ENCODE measurements around the gene ST6GALNAC4.
A peak's percentile ranks its signal among the peaks of the same experiment; 100 is the strongest.

The ST6GALNAC4 gene

GRCh38 chr9:127943731-127944144, 26.9 kb upstream of the ST6GALNAC4 start:
- no peak overlapping the region for H3K4me3 ChIP-seq
- no peak overlapping the region for H3K27ac ChIP-seq
- no peak overlapping the region for H3K9ac ChIP-seq (ENCODE audit: insufficient read length)
- DNase-seq (ENCODE audit: low read depth, low spot score): no peak
- TF ChIP-seq POLR2AphosphoS5 (IDR thresholded peaks at IDR 0.05; ENCODE audit: borderline replicate concordance, low read depth, low read length) (no peak), EZH2 (IDR thresholded peaks at IDR 0.05) (no peak), FOXP2 (optimal IDR thresholded peaks at IDR 0.05; ENCODE audit: control extremely low read depth, extremely low read length, insufficient read depth) (no peak)
- no peaks in the 10 kb centered on the region for H3K9me3 ChIP-seq (ENCODE audit: low read depth, low read length)
- peaks cover 18% of the 10 kb centered on the region; the same call in 1 of the 2 replicates for H3K36me3 ChIP-seq (ENCODE audit: insufficient read depth, low read length)

DNA sequence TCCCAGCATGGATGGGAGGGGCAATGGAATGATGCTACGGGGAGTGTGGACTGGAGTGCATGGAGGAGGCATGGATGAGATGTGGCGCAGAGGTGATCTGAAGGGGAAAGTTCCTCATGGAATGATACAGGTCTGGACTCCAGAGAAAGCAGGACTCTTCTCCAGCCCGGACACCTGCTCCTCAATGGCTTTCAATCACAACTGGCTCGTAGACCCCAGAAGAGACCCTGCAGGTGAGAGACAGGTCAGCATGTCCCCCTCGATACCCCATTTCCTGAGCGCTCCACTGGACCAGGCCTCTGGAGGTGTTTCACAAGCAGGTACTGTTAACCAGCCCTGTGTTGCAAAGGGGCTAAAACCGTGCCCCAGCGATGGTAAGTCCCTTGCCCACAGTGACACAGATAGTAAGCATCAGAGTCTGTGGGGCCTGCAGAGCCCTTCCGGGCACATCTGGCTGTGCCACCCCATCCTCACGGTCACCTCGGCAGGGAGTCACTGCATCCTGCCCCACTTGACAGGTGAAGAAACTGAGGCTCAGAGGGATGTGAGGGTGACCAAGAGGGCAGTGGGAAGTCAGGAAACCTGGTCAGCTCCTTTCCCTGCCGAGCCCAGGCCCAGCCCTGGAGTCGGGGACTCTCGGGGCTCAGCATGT, 26.3 kb upstream of the ST6GALNAC4 start:
- Histone ChIP-seq H3K9me3 (ENCODE audit: low read depth, low read length) (no peaks in the 10 kb centered on the region), H3K9ac (ENCODE audit: insufficient read length) (no peak overlapping the region), H3K27ac (no peak overlapping the region), H3K36me3 (ENCODE audit: insufficient read depth, low read length) (peaks cover 18% of the 10 kb centered on the region; the same call in 1 of the 2 replicates), H3K4me3 (no peak overlapping the region)
- DNase-seq (ENCODE audit: low read depth, low spot score): no peak
- no peak for TF ChIP-seq POLR2AphosphoS5 (IDR thresholded peaks at IDR 0.05; ENCODE audit: borderline replicate concordance, low read depth, low read length)
- TF ChIP-seq FOXP2 (optimal IDR thresholded peaks at IDR 0.05; ENCODE audit: control extremely low read depth, extremely low read length, insufficient read depth): no peak
- no peak for TF ChIP-seq EZH2 (IDR thresholded peaks at IDR 0.05)

- Histone ChIP-seq H3K9ac (ENCODE audit: insufficient read length) (no peak overlapping the region), H3K9me3 (ENCODE audit: low read depth, low read length) (no peaks in the 10 kb centered on the region), H3K4me3 (no peak overlapping the region), H3K36me3 (ENCODE audit: insufficient read depth, low read length) (peaks cover 18% of the 10 kb centered on the region; the same call in 1 of the 2 replicates), H3K27ac (no peak overlapping the region)
- DNase-seq (ENCODE audit: low read depth, low spot score): no peak
- TF ChIP-seq POLR2AphosphoS5 (IDR thresholded peaks at IDR 0.05; ENCODE audit: borderline replicate concordance, low read depth, low read length): no peak
- no peak for TF ChIP-seq EZH2 (IDR thresholded peaks at IDR 0.05)
These were observed 25.6 kb upstream of the ST6GALNAC4 start for GRCh38 chr9:127942216-127943010.

DNA sequence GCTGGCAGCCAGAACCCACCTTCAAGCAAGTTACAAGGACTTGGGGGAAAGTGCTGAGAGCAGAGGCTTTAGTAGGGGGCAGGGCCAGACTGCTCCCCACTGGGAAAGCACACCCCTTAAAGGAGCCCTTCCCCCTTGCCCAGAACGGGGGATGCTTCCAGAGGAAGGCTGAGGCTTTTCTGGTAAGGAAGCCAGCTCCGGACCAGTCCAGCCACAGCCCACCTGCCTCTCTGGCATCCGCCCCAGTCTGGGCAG, 25.0 kb upstream of the ST6GALNAC4 start:
- DNase-seq (ENCODE audit: low read depth, low spot score): no peak
- Histone ChIP-seq H3K36me3 (ENCODE audit: insufficient read depth, low read length) (peaks cover 18% of the 10 kb centered on the region; the same call in 1 of the 2 replicates), H3K9ac (ENCODE audit: insufficient read length) (no peak overlapping the region), H3K9me3 (ENCODE audit: low read depth, low read length) (no peaks in the 10 kb centered on the region), H3K4me3 (no peak overlapping the region), H3K27ac (0 out of 2 replicates have a peak overlapping the region, but pooled peaks have one; percentile 25)
- TF ChIP-seq EZH2 (IDR thresholded peaks at IDR 0.05) (no peak), FOXP2 (optimal IDR thresholded peaks at IDR 0.05; ENCODE audit: control extremely low read depth, extremely low read length, insufficient read depth) (no peak), POLR2AphosphoS5 (IDR thresholded peaks at IDR 0.05; ENCODE audit: borderline replicate concordance, low read depth, low read length) (no peak)

- Histone ChIP-seq H3K27ac (0 out of 2 replicates have a peak overlapping the region, but pooled peaks have one; percentile 25), H3K36me3 (ENCODE audit: insufficient read depth, low read length) (peaks cover 18% of the 10 kb centered on the region; the same call in 1 of the 2 replicates), H3K9me3 (ENCODE audit: low read depth, low read length) (no peaks in the 10 kb centered on the region), H3K4me3 (no peak overlapping the region), H3K9ac (ENCODE audit: insufficient read length) (no peak overlapping the region)
- TF ChIP-seq FOXP2 (optimal IDR thresholded peaks at IDR 0.05; ENCODE audit: control extremely low read depth, extremely low read length, insufficient read depth) (no peak), EZH2 (IDR thresholded peaks at IDR 0.05) (no peak), POLR2AphosphoS5 (IDR thresholded peaks at IDR 0.05; ENCODE audit: borderline replicate concordance, low read depth, low read length) (no peak)
- no peak for DNase-seq (ENCODE audit: low read depth, low spot score)
These were observed 24.5 kb upstream of the ST6GALNAC4 start for GRCh38 chr9:127941062-127941960.

DNA sequence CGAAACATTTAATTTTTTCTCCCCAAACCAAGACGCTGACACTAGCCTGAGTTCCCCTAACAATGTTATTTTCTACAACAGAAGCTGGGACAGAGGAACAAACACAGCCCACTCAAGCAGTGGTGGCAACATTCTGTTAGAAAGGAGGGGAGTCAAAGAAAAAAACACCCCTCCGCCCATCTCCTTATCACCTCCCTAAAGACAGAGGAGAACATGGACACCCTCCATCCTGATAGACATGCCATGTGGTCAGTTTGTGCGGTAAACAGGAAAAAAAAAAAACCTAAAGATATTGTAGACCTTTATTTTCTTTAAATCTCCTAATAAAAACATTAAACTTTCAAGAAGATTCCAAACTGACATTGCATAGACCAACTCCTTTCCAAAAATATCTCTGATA, 23.8 kb upstream of the ST6GALNAC4 start:
- no peak overlapping the region for H3K9ac ChIP-seq (ENCODE audit: insufficient read length)
- no peak for DNase-seq (ENCODE audit: low read depth, low spot score)
- H3K4me3 ChIP-seq: no peak overlapping the region
- H3K9me3 ChIP-seq (ENCODE audit: low read depth, low read length): no peaks in the 10 kb centered on the region
- 0 out of 2 replicates have a peak overlapping the region, but pooled peaks have one; percentile 11 for H3K27ac ChIP-seq
- H3K36me3 ChIP-seq (ENCODE audit: insufficient read depth, low read length): peaks cover 18% of the 10 kb centered on the region; the same call in 1 of the 2 replicates
- TF ChIP-seq FOXP2 (optimal IDR thresholded peaks at IDR 0.05; ENCODE audit: control extremely low read depth, extremely low read length, insufficient read depth) (no peak), POLR2AphosphoS5 (IDR thresholded peaks at IDR 0.05; ENCODE audit: borderline replicate concordance, low read depth, low read length) (no peak), EZH2 (IDR thresholded peaks at IDR 0.05) (no peak)

DNA sequence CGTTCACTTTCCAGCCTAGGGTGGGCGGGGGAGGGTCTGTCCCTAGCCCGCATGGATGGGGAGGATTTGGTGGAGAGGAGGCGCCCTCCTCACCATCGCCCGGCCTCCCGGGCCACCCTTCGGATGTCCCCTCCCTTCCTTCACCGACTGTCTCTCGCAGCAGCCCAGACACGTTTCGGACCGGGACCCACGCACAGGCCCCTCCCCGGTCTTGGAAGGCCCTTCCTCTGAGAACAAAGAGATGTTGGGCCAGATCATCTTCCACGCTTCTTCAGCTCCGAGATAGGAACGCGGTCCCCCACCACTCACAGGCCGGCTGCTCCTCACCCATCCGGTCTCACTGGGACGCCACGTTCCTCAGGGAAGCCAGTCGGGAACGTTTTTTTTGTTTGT, 21.5 kb upstream of the ST6GALNAC4 start:
- no peak overlapping the region for H3K9ac ChIP-seq (ENCODE audit: insufficient read length)
- DNase-seq (ENCODE audit: low read depth, low spot score): no peak
- H3K36me3 ChIP-seq (ENCODE audit: insufficient read depth, low read length): peaks cover 8% of the 10 kb centered on the region; the same call in 1 of the 2 replicates
- H3K4me3 ChIP-seq: no peak overlapping the region
- TF ChIP-seq POLR2AphosphoS5 (IDR thresholded peaks at IDR 0.05; ENCODE audit: borderline replicate concordance, low read depth, low read length) (no peak), EZH2 (IDR thresholded peaks at IDR 0.05) (no peak), FOXP2 (optimal IDR thresholded peaks at IDR 0.05; ENCODE audit: control extremely low read depth, extremely low read length, insufficient read depth) (no peak)
- no peaks in the 10 kb centered on the region for H3K9me3 ChIP-seq (ENCODE audit: low read depth, low read length)
- H3K27ac ChIP-seq: peak overlapping the region; percentile 42; the same call in 1 of the 2 replicates

Measured in SK-N-MC (cell line).